B cell (primary cell): ENCODE results near the gene IFT43. TPM values are rescaled to one million over a fixed set of nuclear protein-coding genes. Genes with fewer than 3 reads are reported as not detected.

ENCODE experiments used
- ATAC-seq: fragments of 200-7000 bp; cut with Tn5 transposase; one replicate; pipeline ENCODE4 v1.10.0; 2021; ENCODE audit warnings: low read depth, mild to moderate bottlenecking, moderate number of reproducible peaks, moderate library complexity
- CTCF ChIA-PET: fragments of 350-600 bp; sonication (Branson Sonifier 250); formaldehyde crosslinking; loops from one replicate; lab custom pipeline; 2021; ENCODE audit warnings: antibody characterized with exemption, inconsistent platforms; lab: Charles Lee
- POLR2A ChIA-PET: fragments of 350-600 bp; sonication (Branson Sonifier 250); formaldehyde crosslinking; loops from one replicate; lab custom pipeline; 2021; ENCODE audit warnings: antibody characterized with exemption; lab: Charles Lee
- DNase-seq: peaks from one replicate; pipeline ENCODE4 v3.0.0; 2013
- H2AFZ ChIP-seq: 2 replicates; pipeline ENCODE4 v1.6.1; 2012; ENCODE audit warnings: mild to moderate bottlenecking, low read depth, low read length; ENCODE audit not compliant: insufficient read depth, poor library complexity, severe bottlenecking
- H3K27ac ChIP-seq, 2 donors: 1 replicate in 1 of 2; 2 replicates in 1 of 2; pipeline ENCODE4 v1.5.1; 2012 to 2013; ENCODE audit warnings: low read length in 2 of 2, mild to moderate bottlenecking in 2 of 2, moderate library complexity in 1 of 2
- H3K27me3 ChIP-seq, 4 experiments: fragments of 200-600 bp in 1 of 4; sonication (generic) in 1 of 4; replicated peaks in 1 of 4; 1 replicate in 2 of 4; 2 replicates in 2 of 4; pipeline versions ENCODE4 v1.6.1 to v1.7.0; 2013 to 2016; ENCODE audit warnings: low read length in 3 of 4, mild to moderate bottlenecking in 2 of 4, mixed read lengths in 1 of 4, moderate library complexity in 1 of 4; ENCODE audit not compliant: insufficient read depth in 4 of 4, control insufficient read depth in 3 of 4; ENCODE audit errors: control extremely low read depth in 1 of 4
- H3K36me3 ChIP-seq, 2 experiments: replicated peaks in 1 of 2; 1 replicate in 1 of 2; 2 replicates in 1 of 2; pipeline versions ENCODE4 v1.6.1 to v1.7.1; 2013; ENCODE audit warnings: low read length in 1 of 2; ENCODE audit not compliant: insufficient read depth in 2 of 2, control insufficient read depth in 1 of 2; ENCODE audit errors: control extremely low read depth in 1 of 2, extremely low read depth in 1 of 2
- H3K4me1 ChIP-seq, 2 donors: fragments of 200-600 bp in 1 of 2; sonication (generic) in 1 of 2; 1 replicate in 1 of 2; 2 replicates in 1 of 2; pipeline versions ENCODE4 v1.5.1 to v1.6.1; 2013 to 2017; ENCODE audit warnings: low read length in 2 of 2; ENCODE audit not compliant: control insufficient read depth in 2 of 2, insufficient read depth in 2 of 2
- H3K4me2 ChIP-seq: replicated peaks from 2 replicates; pipeline ENCODE3; 2012; ENCODE audit warnings: mild to moderate bottlenecking, low read depth, low read length; ENCODE audit not compliant: poor library complexity, severe bottlenecking
- H3K4me3 ChIP-seq, 5 experiments: fragments of 200-600 bp in 1 of 5; sonication (generic) in 1 of 5; 1 replicate in 3 of 5; 2 replicates in 2 of 5; pipeline versions ENCODE4 v1.5.1 to v1.7.0; 2011 to 2016; ENCODE audit warnings: low read length in 4 of 5, mild to moderate bottlenecking in 4 of 5, low read depth in 2 of 5, control low read depth in 1 of 5, moderate library complexity in 1 of 5; ENCODE audit not compliant: insufficient read depth in 1 of 5; ENCODE audit errors: control extremely low read depth in 1 of 5, extremely low read depth in 1 of 5
- H3K79me2 ChIP-seq: fragments of 200-600 bp; sonication (generic); one replicate; pipeline ENCODE4 v1.6.0; 2016; ENCODE audit warnings: low read length; ENCODE audit not compliant: control insufficient read depth, insufficient read depth
- H3K9ac ChIP-seq: fragments of 200-600 bp; sonication (generic); 2 replicates; pipeline ENCODE4 v1.6.1; 2017; ENCODE audit warnings: mild to moderate bottlenecking, low read length, moderate library complexity
- H3K9me3 ChIP-seq, 3 donors: one replicate each; pipeline versions ENCODE4 v1.6.1 to v1.7.1; 2013; ENCODE audit warnings: low read length in 2 of 3; ENCODE audit not compliant: control insufficient read depth in 2 of 3, insufficient read depth in 1 of 3; ENCODE audit errors: control extremely low read depth in 1 of 3
- H4K20me1 ChIP-seq: 2 replicates; pipeline ENCODE4 v1.6.0; 2012; ENCODE audit warnings: mild to moderate bottlenecking, low read length; ENCODE audit not compliant: insufficient read depth, control insufficient read depth, poor library complexity, severe bottlenecking
- H3K27ac Mint-ChIP-seq: one replicate; pipeline ENCODE4 v1.8.0; 2021; ENCODE audit warnings: mixed read lengths
- H3K27me3 Mint-ChIP-seq: one replicate; pipeline ENCODE4 v1.8.0; 2021; ENCODE audit warnings: mixed read lengths
- H3K4me1 Mint-ChIP-seq: one replicate; pipeline ENCODE4 v1.8.0; 2021; ENCODE audit warnings: mixed read lengths
- H3K4me3 Mint-ChIP-seq: one replicate; pipeline ENCODE4 v1.8.0; 2021; ENCODE audit warnings: mixed read lengths
- H3K9me3 Mint-ChIP-seq: one replicate; pipeline ENCODE4 v1.8.0; 2022; ENCODE audit warnings: mixed read lengths; ENCODE audit not compliant: insufficient read depth
- EZH2 ChIP-seq: IDR thresholded peaks from 2 replicates; pipeline ENCODE4 v1.6.1; 2012; ENCODE audit warnings: borderline replicate concordance, low read depth, mild to moderate bottlenecking, moderate library complexity, low read length; ENCODE audit not compliant: insufficient read depth, poor library complexity, severe bottlenecking
- WGBS: methylation state at CpG from one replicate; pipeline ENCODE4 v1.1.5; 2013; ENCODE audit warnings: missing lambda C conversion rate; ENCODE audit not compliant: insufficient coverage; 5-methylcytosine and 5-hydroxymethylcytosine counted together
- intact Hi-C: fragments of 100-400 bp; cut with micrococcal nuclease; formaldehyde crosslinking; loops from one replicate; pipeline ENCODE4 v1.10.0; 2022
- polyA plus RNA-seq: library from polyadenylated mRNA; depleted of rRNA; stranded (reverse); fragments of >200 nt; gene quantifications from 2 replicates; pipeline ENCODE4 v1.2.3, GENCODE V29; 2012
- total RNA-seq, 2 donors: library from RNA; stranded (reverse); fragments of 120-200 nt in 1 of 2; gene quantifications; 1 replicate in 1 of 2; 2 replicates in 1 of 2; pipeline versions ENCODE4 v1.2.3 to v1.2.4, GENCODE V29; 2013 to 2022
- TF ChIP-seq, protein P1 (sequence below): fragments of 200-600 bp; IDR thresholded peaks from one replicate; pipeline ENCODE4 v1.8.0; 2022; ENCODE audit warnings: antibody characterized with exemption, mild to moderate bottlenecking

Gene IFT43
- total and polyA plus RNA-seq, 2 donors (not counting 1 experiment from before 2014, with no cell fraction given): 14.7 to 21.5 TPM

DNA sequence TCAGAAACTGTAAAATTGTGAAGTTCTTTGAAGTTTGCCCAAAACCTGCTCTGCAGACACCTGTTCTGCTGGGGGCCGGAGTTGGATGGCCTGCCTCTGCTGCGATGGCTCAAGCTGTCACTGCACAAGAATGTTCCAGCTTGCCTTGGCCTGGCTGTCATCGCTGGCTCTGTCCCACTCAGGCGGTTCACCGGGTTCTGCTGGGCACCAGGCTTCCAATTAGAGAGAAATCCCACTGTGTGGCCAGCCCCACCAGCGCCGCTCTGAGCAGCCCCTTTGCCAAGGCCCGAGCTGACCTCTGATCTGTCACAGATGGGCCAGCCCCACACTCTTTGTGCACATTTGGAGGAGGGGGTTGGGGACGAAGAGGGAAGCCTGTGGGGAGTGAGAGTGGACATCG is 94.5 kb downstream of the IFT43 start:
- no peaks in the 10 kb centered on the region for H3K27me3 Mint-ChIP-seq
- Histone ChIP-seq H3K9ac (no peak overlapping the region), H3K9me3 (no peaks in the 10 kb centered on the region), H3K4me2 (no peak overlapping the region), H3K27me3 (no peaks in the 10 kb centered on the region), H3K27ac (no peak overlapping the region), H4K20me1 (no peaks in the 10 kb centered on the region), H2AFZ (no peak overlapping the region), H3K4me1 (no peaks in the 10 kb centered on the region), H3K36me3 (no peaks in the 10 kb centered on the region), H3K4me3 (no peak overlapping the region), H3K79me2 (no peaks in the 10 kb centered on the region)
- no peak for ATAC-seq
- no peak for DNase-seq
- no peak overlapping the region for H3K4me3 Mint-ChIP-seq
- no peak overlapping the region for H3K27ac Mint-ChIP-seq
- ChIA-PET CTCF (interaction anchor here (0.9 kb wide), 1 partner anchor 272 kb away, joined by 4 read pairs; no protein-coding TSS in a partner anchor), POLR2A (no interaction called here)
- peaks cover 4% of the 10 kb centered on the region for H3K4me1 Mint-ChIP-seq
- TF ChIP-seq EZH2: no peak
- TF ChIP-seq, protein P1, sequence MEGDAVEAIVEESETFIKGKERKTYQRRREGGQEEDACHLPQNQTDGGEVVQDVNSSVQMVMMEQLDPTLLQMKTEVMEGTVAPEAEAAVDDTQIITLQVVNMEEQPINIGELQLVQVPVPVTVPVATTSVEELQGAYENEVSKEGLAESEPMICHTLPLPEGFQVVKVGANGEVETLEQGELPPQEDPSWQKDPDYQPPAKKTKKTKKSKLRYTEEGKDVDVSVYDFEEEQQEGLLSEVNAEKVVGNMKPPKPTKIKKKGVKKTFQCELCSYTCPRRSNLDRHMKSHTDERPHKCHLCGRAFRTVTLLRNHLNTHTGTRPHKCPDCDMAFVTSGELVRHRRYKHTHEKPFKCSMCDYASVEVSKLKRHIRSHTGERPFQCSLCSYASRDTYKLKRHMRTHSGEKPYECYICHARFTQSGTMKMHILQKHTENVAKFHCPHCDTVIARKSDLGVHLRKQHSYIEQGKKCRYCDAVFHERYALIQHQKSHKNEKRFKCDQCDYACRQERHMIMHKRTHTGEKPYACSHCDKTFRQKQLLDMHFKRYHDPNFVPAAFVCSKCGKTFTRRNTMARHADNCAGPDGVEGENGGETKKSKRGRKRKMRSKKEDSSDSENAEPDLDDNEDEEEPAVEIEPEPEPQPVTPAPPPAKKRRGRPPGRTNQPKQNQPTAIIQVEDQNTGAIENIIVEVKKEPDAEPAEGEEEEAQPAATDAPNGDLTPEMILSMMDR: no peak
- WGBS: 91% methylated on average over 10 of the region's 10 CpGs
- intact Hi-C loops: no loop called here
- no peaks in the 10 kb centered on the region for H3K9me3 Mint-ChIP-seq

DNA sequence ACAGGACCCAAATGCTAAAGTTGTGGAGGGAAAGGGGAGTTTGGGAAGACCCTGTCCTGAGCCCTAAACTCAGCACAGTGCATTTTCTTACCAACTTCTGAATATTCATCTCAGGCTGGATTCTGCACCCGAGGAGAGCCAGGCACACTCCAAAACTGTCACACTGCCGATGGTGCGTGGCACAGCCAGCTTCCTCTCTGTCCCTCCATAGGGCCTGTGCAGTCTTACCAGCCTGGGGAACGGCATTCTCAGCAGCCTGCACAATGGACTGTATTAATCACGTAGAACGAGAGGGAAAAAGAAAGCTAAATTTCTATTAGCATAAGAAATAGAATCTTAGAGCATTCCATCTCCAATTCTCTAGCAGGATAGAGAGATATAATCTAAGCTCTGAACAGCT is 94.9 kb downstream of the IFT43 start:
- TF ChIP-seq EZH2: no peak
- TF ChIP-seq, protein P1: no peak
- no peaks in the 10 kb centered on the region for H3K9me3 Mint-ChIP-seq
- H3K4me3 ChIP-seq: no peak overlapping the region
- H3K4me3 Mint-ChIP-seq: no peak overlapping the region
- no peaks in the 10 kb centered on the region for H3K36me3 ChIP-seq
- H2AFZ ChIP-seq: no peak overlapping the region
- H4K20me1 ChIP-seq: no peaks in the 10 kb centered on the region
- ChIA-PET POLR2A (no interaction called here), CTCF (interaction anchor here (0.9 kb wide), 1 partner anchor 272 kb away, joined by 4 read pairs; no protein-coding TSS in a partner anchor)
- H3K4me2 ChIP-seq: no peak overlapping the region
- H3K27ac ChIP-seq: no peak overlapping the region
- no peaks in the 10 kb centered on the region for H3K27me3 ChIP-seq
- H3K27ac Mint-ChIP-seq: no peak overlapping the region
- peaks cover 4% of the 10 kb centered on the region for H3K4me1 Mint-ChIP-seq
- H3K27me3 Mint-ChIP-seq: no peaks in the 10 kb centered on the region
- no peak overlapping the region for H3K9ac ChIP-seq
- DNase-seq (no peak), ATAC-seq (no peak)
- no peaks in the 10 kb centered on the region for H3K79me2 ChIP-seq
- no peaks in the 10 kb centered on the region for H3K4me1 ChIP-seq
- intact Hi-C loops: no loop called here
- 82% methylated on average over 3 of the region's 6 CpGs for WGBS
- no peaks in the 10 kb centered on the region for H3K9me3 ChIP-seq
